ENCODE measurements around the gene LRRC26. TPM values are rescaled to one million over a fixed set of nuclear protein-coding genes. Genes with fewer than 3 reads are reported as not detected.

LRRC26 gene
- total and polyA plus RNA-seq, 2 donors (not counting 3 experiments of a cell fraction or from before 2014, with no cell fraction given): 0.08 TPM; not detected in 1

DNA sequence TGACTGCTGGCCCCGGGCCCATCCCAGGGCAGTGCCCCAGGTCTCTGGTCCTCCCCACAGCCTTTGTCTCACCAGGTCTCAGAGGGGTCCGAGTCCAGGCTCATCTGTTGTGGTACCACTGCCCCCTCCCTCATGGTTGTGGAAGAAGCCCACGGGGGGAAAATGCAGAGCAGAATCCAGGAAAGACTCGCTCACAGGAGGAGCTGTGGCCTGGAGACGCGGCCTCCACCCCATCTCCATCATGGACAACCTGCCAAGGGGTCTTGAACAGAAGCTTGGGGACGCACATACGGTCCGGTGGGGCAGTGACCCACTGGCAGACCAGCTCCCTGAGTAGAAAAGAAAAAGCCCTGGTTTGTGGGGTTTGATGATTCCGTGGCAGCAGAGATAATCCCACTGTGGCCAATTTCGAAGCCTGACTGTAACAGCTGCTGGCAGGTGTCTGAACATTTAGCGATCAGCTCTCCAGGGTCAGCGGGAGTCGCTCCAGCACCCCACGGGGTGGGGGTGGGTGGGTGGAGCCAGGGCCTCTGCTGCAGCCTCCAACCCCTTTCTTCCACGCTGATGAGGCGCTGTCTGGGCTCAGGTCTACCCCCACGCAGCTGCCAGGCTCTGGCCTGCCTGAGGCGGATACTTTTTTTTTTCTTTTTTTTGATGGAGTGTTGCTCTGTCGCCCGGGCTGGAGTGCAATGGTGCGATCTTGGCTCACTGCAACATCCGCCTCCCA is 32.8 kb downstream of the LRRC26 start:
- POLR2A ChIA-PET: interaction anchor here (1.0 kb wide), 1 partner anchor 104 kb away, joined by 3 read pairs; the partner anchor contains the start of gene TUBB4B
- CTCF ChIA-PET: interaction anchor here (2.6 kb wide), 1 partner anchor 100 kb away, joined by 10 read pairs; no protein-coding TSS in a partner anchor

More for the DNA sequence above, 32.8 kb downstream of the LRRC26 start:
- Histone ChIP-seq H3K27me3 (ENCODE audit: control insufficient read depth in 2 of 2, insufficient read depth in 2 of 2, low read length in 2 of 2) (peaks cover 35 to 36% of the 10 kb centered on the region in 2 experiments), H3K9me1 (replicated peaks; ENCODE audit: control insufficient read depth, extremely low read depth, insufficient read depth, low read length) (no peaks in the 10 kb centered on the region), H3K27ac (ENCODE audit: insufficient read depth, low read depth, low read length) (no peak overlapping the region), H3K9ac (replicated peaks; ENCODE audit: extremely low read depth, insufficient read depth, low read length) (no peak overlapping the region), H3K4me1 (ENCODE audit: control insufficient read depth, extremely low read depth, insufficient read depth, low read length) (no peaks in the 10 kb centered on the region), H3K36me3 (ENCODE audit: control insufficient read depth in 2 of 2, extremely low read depth in 1 of 2, insufficient read depth in 2 of 2, low read length in 2 of 2) (no peaks in the 10 kb centered on the region), H2AFZ (ENCODE audit: low read depth, low read length) (no peak overlapping the region), H3K9me3 (replicated peaks; ENCODE audit: control insufficient read depth, insufficient read depth, low read length) (no peaks in the 10 kb centered on the region), H3K4me3 (replicated peaks in 1 of 3; ENCODE audit: insufficient read depth in 1 of 3, low read depth in 1 of 3, low read length in 3 of 3) (no peak overlapping the region), H3K79me2 (ENCODE audit: control insufficient read depth, insufficient read depth, low read length) (no peaks in the 10 kb centered on the region), H3K4me2 (ENCODE audit: insufficient read depth, low read length) (no peak overlapping the region), H4K20me1 (replicated peaks; ENCODE audit: control insufficient read depth, extremely low read depth, insufficient read depth, low read length) (no peaks in the 10 kb centered on the region)
- FAIRE-seq (no peak), DNase-seq (ENCODE audit: low read depth, low spot score) (no peak)
- intact Hi-C loops (cut with micrococcal nuclease): no loop called here
- no TSS peak for BruUV-seq (replicated peaks)
- dilution Hi-C loops (cut with MboI; ENCODE audit: extremely low pct_ligation_motif_present, low sequenced_read_pairs): no loop called here
- TF ChIP-seq POLR2A (IDR thresholded peaks at IDR 0.05; ENCODE audit: low read depth, low read length) (no peak), JUN (IDR thresholded peaks at IDR 0.05; ENCODE audit: borderline replicate concordance, insufficient read depth, insufficient read length, low read depth) (no peak), FOS (IDR thresholded peaks at IDR 0.05; ENCODE audit: borderline replicate concordance, insufficient read depth, low read length) (no peak), EZH2 (IDR thresholded peaks at IDR 0.05; ENCODE audit: borderline replicate concordance, low read depth, low read length, severe bottlenecking) (no peak), POLR2AphosphoS5 (IDR thresholded peaks at IDR 0.05; ENCODE audit: insufficient read depth, low read depth, low read length) (no peak)
- TF ChIP-seq, protein P1, sequence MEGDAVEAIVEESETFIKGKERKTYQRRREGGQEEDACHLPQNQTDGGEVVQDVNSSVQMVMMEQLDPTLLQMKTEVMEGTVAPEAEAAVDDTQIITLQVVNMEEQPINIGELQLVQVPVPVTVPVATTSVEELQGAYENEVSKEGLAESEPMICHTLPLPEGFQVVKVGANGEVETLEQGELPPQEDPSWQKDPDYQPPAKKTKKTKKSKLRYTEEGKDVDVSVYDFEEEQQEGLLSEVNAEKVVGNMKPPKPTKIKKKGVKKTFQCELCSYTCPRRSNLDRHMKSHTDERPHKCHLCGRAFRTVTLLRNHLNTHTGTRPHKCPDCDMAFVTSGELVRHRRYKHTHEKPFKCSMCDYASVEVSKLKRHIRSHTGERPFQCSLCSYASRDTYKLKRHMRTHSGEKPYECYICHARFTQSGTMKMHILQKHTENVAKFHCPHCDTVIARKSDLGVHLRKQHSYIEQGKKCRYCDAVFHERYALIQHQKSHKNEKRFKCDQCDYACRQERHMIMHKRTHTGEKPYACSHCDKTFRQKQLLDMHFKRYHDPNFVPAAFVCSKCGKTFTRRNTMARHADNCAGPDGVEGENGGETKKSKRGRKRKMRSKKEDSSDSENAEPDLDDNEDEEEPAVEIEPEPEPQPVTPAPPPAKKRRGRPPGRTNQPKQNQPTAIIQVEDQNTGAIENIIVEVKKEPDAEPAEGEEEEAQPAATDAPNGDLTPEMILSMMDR (IDR thresholded peaks at IDR 0.05; ENCODE audit: extremely low read depth in 1 of 2, insufficient read depth in 1 of 2, low read depth in 1 of 2, low read length in 2 of 2): no peak

Measured in endothelial cell of umbilical vein (primary cell).